Tibial nerve (tissue), 4 donors: ENCODE measurements around the gene AP1G1. TPM values are rescaled to one million over a fixed set of nuclear protein-coding genes. Genes with fewer than 3 reads are reported as not detected.

Experiments
- DNase-seq, 2 donors: peaks; one replicate each; pipeline ENCODE4 v3.0.0-alpha.2; 2019; ENCODE audit warnings: low spot score in 2 of 2
- H3K27ac ChIP-seq, 4 donors: fragments of 200-600 bp; sonication (generic) in 3 of 4; one replicate each; pipeline ENCODE4 v1.5.1; 2017 to 2019; ENCODE audit warnings: mild to moderate bottlenecking in 1 of 4
- H3K27me3 ChIP-seq, 2 donors: fragments of 200-600 bp; sonication (generic) in 1 of 2; one replicate each; pipeline versions ENCODE4 v1.5.1 to v1.6.0; 2017 to 2019
- H3K36me3 ChIP-seq, 3 donors: fragments of 200-600 bp; sonication (generic); one replicate each; pipeline ENCODE4 v1.5.1; 2018 to 2019
- H3K4me1 ChIP-seq, 4 donors: fragments of 200-600 bp; sonication (generic) in 3 of 4; one replicate each; pipeline ENCODE4 v1.5.1; 2017 to 2019
- H3K4me3 ChIP-seq, 4 donors: fragments of 200-600 bp; sonication (generic) in 3 of 4; one replicate each; pipeline ENCODE4 v1.5.1; 2017 to 2019; ENCODE audit warnings: mild to moderate bottlenecking in 1 of 4, moderate library complexity in 1 of 4
- H3K9me3 ChIP-seq, 4 donors: fragments of 200-600 bp; sonication (generic) in 3 of 4; one replicate each; pipeline ENCODE4 v1.5.1; 2017 to 2019
- EP300 ChIP-seq, 2 donors: sonication (generic); formaldehyde crosslinking; IDR thresholded peaks; one replicate each; pipeline ENCODE4 v1.6.1; 2017; ENCODE audit warnings: antibody characterized with exemption in 2 of 2, mild to moderate bottlenecking in 1 of 2
- POLR2A ChIP-seq, 2 donors: fragments of 450-650 bp; IDR thresholded peaks; one replicate each; pipeline ENCODE4 v1.6.1; 2017; ENCODE audit warnings: antibody characterized with exemption in 2 of 2, mild to moderate bottlenecking in 2 of 2, moderate library complexity in 2 of 2
- WGBS, 2 donors: methylation state at CpG; one replicate each; pipeline ENCODE4 v1.1.5; 2018; 5-methylcytosine and 5-hydroxymethylcytosine counted together
- total RNA-seq, 4 donors: library from RNA; depleted of rRNA; stranded (reverse); fragments of >200 nt; gene quantifications; one replicate each; pipeline ENCODE4 v1.1.0, GENCODE V29; 2016
- TF ChIP-seq, protein P1 (sequence below), 5 experiments: fragments of 200-600 bp in 3 of 5; fragments of 450-650 bp in 2 of 5; sonication (generic) in 3 of 5; IDR thresholded peaks; one replicate each; pipeline ENCODE4 v1.5.1; 2016 to 2019; ENCODE audit warnings: antibody characterized with exemption in 5 of 5, mild to moderate bottlenecking in 3 of 5, moderate library complexity in 2 of 5

Gene AP1G1
- total RNA-seq, 4 donors from 2014 or later: 68.4 to 100 (median 95.6) TPM

DNA sequence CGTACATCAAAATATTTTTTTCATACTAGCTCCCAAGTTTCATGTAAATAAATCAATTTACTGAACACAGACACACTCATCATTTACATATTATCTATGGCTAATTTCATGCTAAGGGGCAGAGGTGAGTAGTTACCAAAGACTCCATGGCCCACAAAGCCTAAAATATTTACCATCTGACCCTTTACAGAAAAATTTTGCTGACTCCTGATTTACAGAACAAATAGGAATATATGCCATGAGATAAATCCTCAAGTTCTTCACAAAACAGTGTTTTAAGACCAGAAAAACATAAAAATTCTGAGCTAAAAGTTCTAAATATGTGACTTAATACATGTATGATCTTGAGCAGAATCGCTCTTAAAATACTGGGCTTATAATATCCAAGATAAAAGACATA is 47.5 kb downstream of the AP1G1 start:
- no peak overlapping the region for H3K4me3 ChIP-seq
- TF ChIP-seq POLR2A (IDR thresholded peaks at IDR 0.05): no peak
- TF ChIP-seq, protein P1, sequence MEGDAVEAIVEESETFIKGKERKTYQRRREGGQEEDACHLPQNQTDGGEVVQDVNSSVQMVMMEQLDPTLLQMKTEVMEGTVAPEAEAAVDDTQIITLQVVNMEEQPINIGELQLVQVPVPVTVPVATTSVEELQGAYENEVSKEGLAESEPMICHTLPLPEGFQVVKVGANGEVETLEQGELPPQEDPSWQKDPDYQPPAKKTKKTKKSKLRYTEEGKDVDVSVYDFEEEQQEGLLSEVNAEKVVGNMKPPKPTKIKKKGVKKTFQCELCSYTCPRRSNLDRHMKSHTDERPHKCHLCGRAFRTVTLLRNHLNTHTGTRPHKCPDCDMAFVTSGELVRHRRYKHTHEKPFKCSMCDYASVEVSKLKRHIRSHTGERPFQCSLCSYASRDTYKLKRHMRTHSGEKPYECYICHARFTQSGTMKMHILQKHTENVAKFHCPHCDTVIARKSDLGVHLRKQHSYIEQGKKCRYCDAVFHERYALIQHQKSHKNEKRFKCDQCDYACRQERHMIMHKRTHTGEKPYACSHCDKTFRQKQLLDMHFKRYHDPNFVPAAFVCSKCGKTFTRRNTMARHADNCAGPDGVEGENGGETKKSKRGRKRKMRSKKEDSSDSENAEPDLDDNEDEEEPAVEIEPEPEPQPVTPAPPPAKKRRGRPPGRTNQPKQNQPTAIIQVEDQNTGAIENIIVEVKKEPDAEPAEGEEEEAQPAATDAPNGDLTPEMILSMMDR (IDR thresholded peaks at IDR 0.05): no peak
- no peak for TF ChIP-seq EP300 (IDR thresholded peaks at IDR 0.05)
- H3K36me3 ChIP-seq: peaks cover 0 to 85% (median 0%) of the 10 kb centered on the region in 3 donors
- H3K27ac ChIP-seq: no peak overlapping the region
- no peaks in the 10 kb centered on the region for H3K4me1 ChIP-seq
- 97 to 98% methylated on average over 2 of the region's 2 CpGs for WGBS, 2 donors
- H3K9me3 ChIP-seq: no peaks in the 10 kb centered on the region
- DNase-seq: no peak
- H3K27me3 ChIP-seq: no peaks in the 10 kb centered on the region

DNA sequence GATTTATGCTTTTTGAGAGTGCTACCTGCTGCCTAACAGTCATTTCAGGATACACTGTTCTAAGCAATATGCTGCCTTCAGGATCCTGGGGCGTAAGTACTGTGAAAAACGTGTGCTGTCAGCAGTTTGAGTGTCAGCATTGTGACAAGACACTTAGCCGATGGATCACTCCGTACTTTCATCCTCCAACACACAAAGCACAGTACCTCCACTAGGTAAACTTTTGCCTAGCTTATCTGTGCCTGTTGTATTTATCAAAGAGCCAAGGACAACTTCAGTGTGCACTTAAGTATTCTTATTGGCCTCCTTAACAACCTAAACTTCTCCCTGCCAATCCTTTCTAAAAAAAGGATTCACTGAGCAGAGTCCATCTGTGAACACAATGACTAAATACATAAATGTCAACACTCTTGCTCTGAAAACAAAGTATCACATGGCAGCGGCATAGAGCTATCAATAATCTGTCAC is 50.3 kb downstream of the AP1G1 start:
- no peaks in the 10 kb centered on the region for H3K4me1 ChIP-seq
- TF ChIP-seq EP300 (IDR thresholded peaks at IDR 0.05) (no peak), POLR2A (IDR thresholded peaks at IDR 0.05) (no peak)
- TF ChIP-seq, protein P1 (IDR thresholded peaks at IDR 0.05): no peak
- H3K9me3 ChIP-seq: no peaks in the 10 kb centered on the region
- H3K36me3 ChIP-seq: peaks cover 0 to 97% (median 9%) of the 10 kb centered on the region in 3 donors
- H3K27me3 ChIP-seq: no peaks in the 10 kb centered on the region
- DNase-seq: no peak
- H3K27ac ChIP-seq: no peak overlapping the region
- 84 to 93% methylated on average over 5 of the region's 5 CpGs for WGBS, 2 donors
- H3K4me3 ChIP-seq: no peak overlapping the region

DNA sequence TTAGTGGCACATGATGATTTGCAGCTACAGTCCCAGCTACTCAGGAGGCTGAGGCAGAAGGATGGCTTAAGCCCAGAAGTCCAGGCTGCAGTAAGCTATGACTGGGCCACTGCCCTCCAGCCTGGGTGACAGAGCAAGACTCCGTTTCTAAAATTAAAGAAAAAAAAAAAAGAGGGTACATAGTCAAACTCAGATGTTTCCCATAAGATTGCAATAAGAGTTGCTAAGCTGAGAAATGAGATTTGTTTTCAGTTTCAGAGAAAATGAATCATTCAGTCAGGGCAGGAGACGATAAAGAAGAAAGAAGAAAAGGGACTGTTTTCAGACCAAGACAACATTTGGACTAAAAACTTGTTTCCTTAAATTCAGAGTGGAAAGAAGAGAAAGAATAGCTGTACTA is 54.0 kb downstream of the AP1G1 start:
- TF ChIP-seq POLR2A (IDR thresholded peaks at IDR 0.05): no peak
- TF ChIP-seq EP300 (IDR thresholded peaks at IDR 0.05): no peak
- TF ChIP-seq, protein P1 (IDR thresholded peaks at IDR 0.05): no peak
- no peaks in the 10 kb centered on the region for H3K4me1 ChIP-seq
- no peak overlapping the region for H3K27ac ChIP-seq
- H3K27me3 ChIP-seq: no peaks in the 10 kb centered on the region
- no peaks in the 10 kb centered on the region for H3K9me3 ChIP-seq
- DNase-seq: no peak
- H3K4me3 ChIP-seq: no peak overlapping the region
- WGBS, 2 donors: 78 to 84% methylated on average over 2 of the region's 2 CpGs
- H3K36me3 ChIP-seq: peaks cover 0 to 83% (median 12%) of the 10 kb centered on the region in 3 donors

DNA sequence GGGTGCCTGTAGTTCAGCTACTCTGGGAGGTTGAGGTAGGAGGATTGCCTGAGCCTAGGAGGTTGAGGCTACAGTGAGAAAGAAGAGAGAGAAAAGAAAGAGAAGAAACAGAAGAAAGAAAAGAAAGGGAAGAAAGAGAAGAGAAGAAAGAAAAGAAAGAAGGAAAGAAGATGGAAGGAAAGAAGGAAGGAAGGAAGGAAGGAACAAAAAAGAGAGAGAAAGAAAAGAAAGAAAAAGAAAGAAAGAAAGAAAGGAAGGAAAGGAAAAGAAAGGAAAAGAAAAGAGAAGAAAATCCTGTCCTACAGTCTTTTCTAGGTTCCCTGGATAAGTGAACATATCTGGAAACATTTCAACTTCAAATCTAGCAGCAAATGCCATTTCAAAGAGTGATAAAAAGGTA is 54.5 kb downstream of the AP1G1 start:
- no peaks in the 10 kb centered on the region for H3K27me3 ChIP-seq
- H3K27ac ChIP-seq: no peak overlapping the region
- TF ChIP-seq, protein P1 (IDR thresholded peaks at IDR 0.05): no peak
- TF ChIP-seq POLR2A (IDR thresholded peaks at IDR 0.05) (no peak), EP300 (IDR thresholded peaks at IDR 0.05) (no peak)
- DNase-seq: no peak
- H3K9me3 ChIP-seq: no peaks in the 10 kb centered on the region
- H3K4me1 ChIP-seq: no peaks in the 10 kb centered on the region
- H3K36me3 ChIP-seq: peaks cover 0 to 83% (median 12%) of the 10 kb centered on the region in 3 donors
- no peak overlapping the region for H3K4me3 ChIP-seq

DNA sequence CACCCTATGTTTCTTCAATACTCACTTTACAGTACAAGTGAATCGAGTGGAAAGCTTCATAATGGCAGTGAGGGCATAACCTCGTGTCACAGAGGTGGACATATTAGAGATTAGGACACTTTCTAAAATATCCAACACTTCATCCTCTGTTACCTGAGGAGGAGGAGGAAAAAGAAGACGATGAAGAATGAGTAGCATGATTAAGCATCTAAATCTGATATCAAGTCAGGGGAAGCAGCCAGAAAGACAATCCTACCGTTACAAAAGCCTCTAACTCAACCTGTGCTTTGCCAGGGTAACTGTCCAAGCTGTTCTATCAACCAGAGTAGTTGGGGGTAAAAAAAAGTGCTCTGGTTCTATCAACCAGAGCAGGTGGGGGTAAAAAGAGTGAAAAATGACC is 60.4 kb downstream of the AP1G1 start:
- no peaks in the 10 kb centered on the region for H3K27me3 ChIP-seq
- WGBS, 2 donors: 78 to 86% methylated on average over 4 of the region's 4 CpGs
- TF ChIP-seq POLR2A (IDR thresholded peaks at IDR 0.05): no peak
- TF ChIP-seq, protein P1 (IDR thresholded peaks at IDR 0.05): no peak
- DNase-seq: no peak
- H3K36me3 ChIP-seq: peaks cover 0 to 81% (median 15%) of the 10 kb centered on the region in 3 donors
- H3K27ac ChIP-seq: no peak overlapping the region
- H3K4me1 ChIP-seq: no peaks in the 10 kb centered on the region
- H3K4me3 ChIP-seq: no peak overlapping the region
- H3K9me3 ChIP-seq: no peaks in the 10 kb centered on the region
